Measurements from ENCODE around the gene MICAL3. TPM values are rescaled to one million over a fixed set of nuclear protein-coding genes. Genes with fewer than 3 reads are reported as not detected.

Gene MICAL3
- total RNA-seq, 1 donor from 2014 or later: 103 TPM

DNA sequence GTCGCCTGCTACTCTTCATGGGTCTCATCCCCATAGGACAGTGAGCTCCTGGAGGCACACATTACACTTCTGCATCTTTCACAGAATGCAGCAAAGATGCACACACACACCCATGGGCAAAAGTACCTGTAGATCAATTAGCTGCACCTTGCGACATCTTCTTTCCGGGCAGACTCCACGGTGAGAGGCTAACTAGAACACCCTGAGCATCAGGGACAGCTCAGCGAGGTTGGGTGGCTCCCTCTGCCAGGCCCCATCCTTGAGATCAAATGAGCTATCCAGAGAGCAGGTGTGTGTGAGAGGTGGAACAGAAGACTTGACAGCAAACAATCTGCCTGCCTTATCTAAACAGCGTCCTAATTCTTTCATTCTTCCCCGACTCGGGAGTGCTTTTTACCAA, 154.0 kb downstream of the MICAL3 start:
- Mint-ChIP-seq H3K36me3 (peaks cover 32% of the 10 kb centered on the region), H3K4me3 (no peak overlapping the region), H3K4me1 (peaks cover 6% of the 10 kb centered on the region), H3K27ac (no peak overlapping the region), H3K9me3 (no peaks in the 10 kb centered on the region), H3K27me3 (ENCODE audit: low read depth) (no peaks in the 10 kb centered on the region)
- no peak for DNase-seq (ENCODE audit: low spot score in 2 of 2, unreplicated experiment in 2 of 2)
- no peak for TF ChIP-seq CTCF (IDR thresholded peaks at IDR 0.05; ENCODE audit: unreplicated experiment)

GRCh38 chr22:17869285-17870096, 154.9 kb downstream of the MICAL3 start:
- no peak overlapping the region for H3K27ac Mint-ChIP-seq
- H3K4me3 Mint-ChIP-seq: no peak overlapping the region
- peaks cover 6% of the 10 kb centered on the region for H3K4me1 Mint-ChIP-seq
- no peaks in the 10 kb centered on the region for H3K27me3 Mint-ChIP-seq (ENCODE audit: low read depth)
- H3K36me3 Mint-ChIP-seq: peaks cover 32% of the 10 kb centered on the region
- no peak for TF ChIP-seq CTCF (IDR thresholded peaks at IDR 0.05; ENCODE audit: unreplicated experiment)
- no peaks in the 10 kb centered on the region for H3K9me3 Mint-ChIP-seq
- DNase-seq (ENCODE audit: low spot score in 2 of 2, unreplicated experiment in 2 of 2): no peak

DNA sequence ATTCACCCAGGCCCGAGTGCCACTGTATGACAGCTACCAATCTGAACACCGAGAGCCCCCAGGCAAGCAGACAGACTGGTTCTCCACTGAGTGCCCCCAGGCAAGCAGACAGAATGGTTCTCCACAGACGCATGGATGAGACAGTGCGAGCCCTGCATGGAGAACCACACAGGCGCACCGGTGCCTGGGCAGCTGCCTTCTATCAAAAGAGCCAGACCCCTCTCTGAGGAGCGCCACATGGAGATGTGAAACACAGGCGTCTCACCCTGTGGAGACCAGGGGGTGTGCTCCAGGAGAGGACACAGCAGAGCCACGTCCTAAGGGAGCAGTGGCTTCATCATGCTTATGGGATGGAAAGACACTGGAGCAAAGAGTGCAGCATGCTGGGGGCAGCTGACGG, 155.6 kb downstream of the MICAL3 start:
- Mint-ChIP-seq H3K4me3 (no peak overlapping the region), H3K27me3 (ENCODE audit: low read depth) (no peaks in the 10 kb centered on the region), H3K9me3 (no peaks in the 10 kb centered on the region), H3K36me3 (peaks cover 35% of the 10 kb centered on the region), H3K4me1 (peaks cover 6% of the 10 kb centered on the region), H3K27ac (no peak overlapping the region)
- TF ChIP-seq CTCF (IDR thresholded peaks at IDR 0.05; ENCODE audit: unreplicated experiment): no peak
- DNase-seq (ENCODE audit: low spot score in 2 of 2, unreplicated experiment in 2 of 2): no peak

DNA sequence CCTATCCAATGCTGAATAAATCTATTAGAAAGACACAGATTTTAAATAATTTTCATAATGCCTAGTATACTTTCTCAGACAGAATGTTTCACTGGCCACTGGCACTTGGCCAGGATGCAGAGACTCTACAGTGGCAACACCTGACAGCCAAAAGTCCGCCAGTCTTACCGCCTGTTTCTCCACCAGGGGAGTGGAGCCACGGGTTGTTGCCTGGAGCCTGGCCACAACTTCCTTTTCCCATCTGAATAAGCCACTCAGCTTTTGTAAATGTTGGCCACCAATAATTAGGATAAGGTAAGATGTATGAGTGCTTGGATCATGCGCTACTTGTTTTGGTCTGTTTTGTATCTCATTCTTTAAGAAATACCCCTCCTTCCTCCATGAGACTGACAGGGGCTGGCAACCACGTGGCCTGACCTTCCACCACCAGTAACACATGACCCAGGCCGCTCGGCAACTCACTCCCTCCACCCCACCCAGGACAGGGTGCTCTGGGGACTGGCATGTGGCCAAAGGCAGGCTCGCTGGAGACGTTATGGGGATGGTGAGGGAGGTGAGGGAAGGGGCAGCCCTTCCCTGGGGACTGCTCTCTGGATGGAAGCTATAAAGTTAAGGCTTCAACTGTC, 157.1 kb downstream of the MICAL3 start:
- Mint-ChIP-seq H3K36me3 (peaks cover 33% of the 10 kb centered on the region), H3K4me3 (no peak overlapping the region), H3K27ac (no peak overlapping the region), H3K27me3 (ENCODE audit: low read depth) (no peaks in the 10 kb centered on the region), H3K9me3 (no peaks in the 10 kb centered on the region), H3K4me1 (peaks cover 6% of the 10 kb centered on the region)
- TF ChIP-seq CTCF (IDR thresholded peaks at IDR 0.05; ENCODE audit: unreplicated experiment): no peak
- no peak for DNase-seq (ENCODE audit: low spot score in 2 of 2, unreplicated experiment in 2 of 2)

DNA sequence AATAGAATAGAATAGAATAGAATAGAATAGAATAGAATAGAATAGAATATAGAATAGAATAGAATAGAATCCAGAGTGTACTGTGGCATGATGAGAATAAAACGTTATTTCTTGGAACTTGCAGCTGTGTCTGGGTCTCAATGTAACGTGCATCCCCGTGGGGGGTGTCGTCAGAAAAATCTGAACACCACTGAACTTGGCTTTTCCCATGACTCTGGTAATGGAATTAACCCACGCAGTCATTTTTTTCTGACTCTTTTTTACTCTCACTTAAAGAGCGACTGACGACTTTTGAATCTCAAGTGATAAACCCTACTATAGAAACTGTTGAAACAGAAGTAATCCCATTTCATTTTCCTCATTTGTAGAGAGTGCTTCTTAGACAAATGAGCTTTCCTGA, 157.7 kb downstream of the MICAL3 start:
- no peak for TF ChIP-seq CTCF (IDR thresholded peaks at IDR 0.05; ENCODE audit: unreplicated experiment)
- H3K27ac Mint-ChIP-seq: no peak overlapping the region
- DNase-seq (ENCODE audit: low spot score in 2 of 2, unreplicated experiment in 2 of 2): no peak
- H3K4me1 Mint-ChIP-seq: peaks cover 6% of the 10 kb centered on the region
- no peaks in the 10 kb centered on the region for H3K9me3 Mint-ChIP-seq
- H3K36me3 Mint-ChIP-seq: peaks cover 32% of the 10 kb centered on the region
- H3K27me3 Mint-ChIP-seq (ENCODE audit: low read depth): no peaks in the 10 kb centered on the region
- no peak overlapping the region for H3K4me3 Mint-ChIP-seq

Measured in mesothelial cell of epicardium (in vitro differentiated cells).